Loucy (cell line): ENCODE results near the gene ANKDD1A.

Source experiments
- CTCF ChIP-seq: fragments of 200-600 bp; sonication (generic); conservative IDR thresholded peaks from 2 replicates; pipeline ENCODE4 v1.5.1; 2014; ENCODE audit warnings: mild to moderate bottlenecking, antibody characterized with exemption, low read length
- EZH2phosphoT487 ChIP-seq: fragments of 200-600 bp; IDR thresholded peaks from 2 replicates; pipeline ENCODE4 v1.6.1; 2018; ENCODE audit warnings: antibody characterized with exemption, mild to moderate bottlenecking, moderate library complexity, borderline replicate concordance

- TF ChIP-seq CTCF (no peak), EZH2phosphoT487 (no peak)
These were observed 77.9 kb downstream of the ANKDD1A start, which contains the start of gene SPG21 for GRCh38 chr15:64989416-64990167.
